ENCODE measurements around the gene LCA5L. TPM values are rescaled to one million over a fixed set of nuclear protein-coding genes. Genes with fewer than 3 reads are reported as not detected.

Gene LCA5L
- total RNA-seq, 2 experiments from 2014 or later, result 0.35 to 1.8 TPM

DNA sequence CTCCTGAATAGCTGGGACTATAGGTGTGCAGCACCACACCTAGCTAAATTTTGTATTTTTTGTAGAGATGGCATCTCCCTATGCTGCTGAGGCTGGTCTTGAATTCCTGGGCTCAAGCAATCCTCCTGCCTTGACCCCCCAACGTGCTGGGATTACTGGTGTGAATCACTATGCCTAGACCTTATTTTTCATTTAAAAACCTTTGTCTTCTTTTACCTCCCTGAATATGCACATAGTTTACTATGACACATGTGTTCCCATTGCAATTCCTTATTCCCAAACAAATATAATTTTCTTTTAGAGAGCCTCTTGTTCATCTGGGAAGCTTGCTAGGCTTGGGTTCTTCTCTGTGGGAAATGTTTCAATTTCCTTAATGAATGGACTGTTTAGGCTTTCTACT lies 23.0 kb upstream of the LCA5L start:
- Histone ChIP-seq H3K4me3 (ENCODE audit: low read depth, low read length, poor library complexity, severe bottlenecking) (no peak overlapping the region), H3K4me1 (ENCODE audit: insufficient read depth, low read length, poor library complexity, severe bottlenecking) (no peaks in the 10 kb centered on the region), H3K36me3 (ENCODE audit: insufficient read depth, low read length) (no peaks in the 10 kb centered on the region), H2AFZ (ENCODE audit: low read length) (no peak overlapping the region), H3K79me2 (ENCODE audit: insufficient read depth, low read depth, low read length) (no peaks in the 10 kb centered on the region), H3K9me2 (ENCODE audit: insufficient read depth, low read length) (no peaks in the 10 kb centered on the region), H4K20me1 (ENCODE audit: insufficient read depth, low read length) (no peaks in the 10 kb centered on the region), H3K9me3 (ENCODE audit: low read length) (no peaks in the 10 kb centered on the region), H3K4me2 (ENCODE audit: low read length) (no peak overlapping the region), H3K27ac (ENCODE audit: low read depth, low read length, poor library complexity, severe bottlenecking) (no peak overlapping the region)
- DNase-seq (ENCODE audit: low spot score), result no peak
- CTCF ChIA-PET (ENCODE audit: unreplicated experiment), result no interaction called here
- intact Hi-C loops (cut with micrococcal nuclease; ENCODE audit: unreplicated experiment), result no loop called here
- no peak for TF ChIP-seq EZH2phosphoT487 (IDR thresholded peaks at IDR 0.05; ENCODE audit: borderline replicate concordance, low read depth, low read length)
- TF ChIP-seq, protein P1, sequence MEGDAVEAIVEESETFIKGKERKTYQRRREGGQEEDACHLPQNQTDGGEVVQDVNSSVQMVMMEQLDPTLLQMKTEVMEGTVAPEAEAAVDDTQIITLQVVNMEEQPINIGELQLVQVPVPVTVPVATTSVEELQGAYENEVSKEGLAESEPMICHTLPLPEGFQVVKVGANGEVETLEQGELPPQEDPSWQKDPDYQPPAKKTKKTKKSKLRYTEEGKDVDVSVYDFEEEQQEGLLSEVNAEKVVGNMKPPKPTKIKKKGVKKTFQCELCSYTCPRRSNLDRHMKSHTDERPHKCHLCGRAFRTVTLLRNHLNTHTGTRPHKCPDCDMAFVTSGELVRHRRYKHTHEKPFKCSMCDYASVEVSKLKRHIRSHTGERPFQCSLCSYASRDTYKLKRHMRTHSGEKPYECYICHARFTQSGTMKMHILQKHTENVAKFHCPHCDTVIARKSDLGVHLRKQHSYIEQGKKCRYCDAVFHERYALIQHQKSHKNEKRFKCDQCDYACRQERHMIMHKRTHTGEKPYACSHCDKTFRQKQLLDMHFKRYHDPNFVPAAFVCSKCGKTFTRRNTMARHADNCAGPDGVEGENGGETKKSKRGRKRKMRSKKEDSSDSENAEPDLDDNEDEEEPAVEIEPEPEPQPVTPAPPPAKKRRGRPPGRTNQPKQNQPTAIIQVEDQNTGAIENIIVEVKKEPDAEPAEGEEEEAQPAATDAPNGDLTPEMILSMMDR (conservative IDR thresholded peaks at IDR 0.05; ENCODE audit: low read length), result no peak
- POLR2A ChIA-PET, result interaction anchor here (0.7 to 1.1 kb wide), 3 partner anchors 7 to 94 kb away, joined by 3 to 4 read pairs (median 3); no protein-coding TSS in a partner anchor
- BruUV-seq (replicated peaks), result no TSS peak

DNA sequence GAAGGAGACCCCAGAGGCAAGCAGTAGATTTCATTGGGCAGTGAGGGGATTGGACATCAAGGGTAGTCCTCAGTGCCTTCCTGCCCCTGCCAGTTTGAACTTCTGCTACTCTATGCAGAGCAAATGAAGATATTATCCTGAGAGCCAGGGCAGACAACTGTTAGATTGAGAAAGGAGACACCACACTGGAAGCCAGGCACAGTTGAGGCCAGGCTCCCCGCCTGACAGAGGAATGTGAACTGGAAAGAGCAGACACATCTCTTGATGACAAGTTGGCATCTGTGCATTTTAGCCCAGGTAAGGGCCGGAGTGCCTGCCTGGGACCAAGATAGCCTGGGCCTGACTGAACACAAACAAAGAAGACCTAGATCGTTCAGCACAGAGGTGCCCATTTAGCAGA lies 22.2 kb upstream of the LCA5L start:
- no TSS peak for BruUV-seq (replicated peaks)
- no peak for DNase-seq (ENCODE audit: low spot score)
- H3K4me1 ChIP-seq (ENCODE audit: insufficient read depth, low read length, poor library complexity, severe bottlenecking), result no peaks in the 10 kb centered on the region
- no peak overlapping the region for H3K27ac ChIP-seq (ENCODE audit: low read depth, low read length, poor library complexity, severe bottlenecking)
- ChIA-PET CTCF (ENCODE audit: unreplicated experiment) (no interaction called here), POLR2A (interaction anchor here (0.6 kb wide), 1 partner anchor 21 kb away, joined by 4 read pairs; no protein-coding TSS in a partner anchor)
- no peak overlapping the region for H2AFZ ChIP-seq (ENCODE audit: low read length)
- no peaks in the 10 kb centered on the region for H3K9me3 ChIP-seq (ENCODE audit: low read length)
- intact Hi-C loops (cut with micrococcal nuclease; ENCODE audit: unreplicated experiment), result no loop called here
- H3K4me3 ChIP-seq (ENCODE audit: low read depth, low read length, poor library complexity, severe bottlenecking), result no peak overlapping the region
- H3K36me3 ChIP-seq (ENCODE audit: insufficient read depth, low read length), result no peaks in the 10 kb centered on the region
- H4K20me1 ChIP-seq (ENCODE audit: insufficient read depth, low read length), result no peaks in the 10 kb centered on the region
- no peaks in the 10 kb centered on the region for H3K9me2 ChIP-seq (ENCODE audit: insufficient read depth, low read length)
- no peaks in the 10 kb centered on the region for H3K79me2 ChIP-seq (ENCODE audit: insufficient read depth, low read depth, low read length)
- H3K4me2 ChIP-seq (ENCODE audit: low read length), result no peak overlapping the region
- TF ChIP-seq, protein P1 (conservative IDR thresholded peaks at IDR 0.05; ENCODE audit: low read length), result no peak
- TF ChIP-seq EZH2phosphoT487 (IDR thresholded peaks at IDR 0.05; ENCODE audit: borderline replicate concordance, low read depth, low read length), result no peak

DNA sequence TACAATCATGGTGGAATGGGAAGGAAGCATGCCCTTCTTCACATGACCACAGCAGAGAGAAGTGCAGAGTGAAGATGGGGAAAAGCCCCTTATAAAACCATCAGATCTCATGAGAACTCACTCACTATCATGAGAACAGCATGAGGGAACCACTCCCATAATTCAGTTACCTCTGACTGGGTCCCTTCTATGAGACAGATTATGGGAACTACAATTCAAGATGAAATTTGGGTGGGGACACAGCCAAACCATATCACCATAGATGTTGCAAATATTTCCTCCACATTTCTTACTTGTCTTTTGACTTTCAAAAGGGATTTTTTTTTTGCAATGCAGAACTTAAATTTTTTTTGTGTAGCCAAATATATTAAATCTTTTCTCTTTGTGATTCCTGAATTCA lies 21.0 kb upstream of the LCA5L start:
- ChIA-PET CTCF (ENCODE audit: unreplicated experiment) (no interaction called here), POLR2A (interaction anchor here (0.7 kb wide), 1 partner anchor 1175 kb away, joined by 3 read pairs; no protein-coding TSS in a partner anchor)
- Histone ChIP-seq H3K27ac (ENCODE audit: low read depth, low read length, poor library complexity, severe bottlenecking) (no peak overlapping the region), H3K4me2 (ENCODE audit: low read length) (no peak overlapping the region), H3K4me3 (ENCODE audit: low read depth, low read length, poor library complexity, severe bottlenecking) (no peak overlapping the region), H3K9me3 (ENCODE audit: low read length) (no peaks in the 10 kb centered on the region), H3K36me3 (ENCODE audit: insufficient read depth, low read length) (no peaks in the 10 kb centered on the region), H4K20me1 (ENCODE audit: insufficient read depth, low read length) (no peaks in the 10 kb centered on the region), H2AFZ (ENCODE audit: low read length) (no peak overlapping the region), H3K4me1 (ENCODE audit: insufficient read depth, low read length, poor library complexity, severe bottlenecking) (peaks cover 8% of the 10 kb centered on the region), H3K9me2 (ENCODE audit: insufficient read depth, low read length) (no peaks in the 10 kb centered on the region), H3K79me2 (ENCODE audit: insufficient read depth, low read depth, low read length) (no peaks in the 10 kb centered on the region)
- DNase-seq (ENCODE audit: low spot score), result no peak
- intact Hi-C loops (cut with micrococcal nuclease; ENCODE audit: unreplicated experiment), result no loop called here
- no peak for TF ChIP-seq EZH2phosphoT487 (IDR thresholded peaks at IDR 0.05; ENCODE audit: borderline replicate concordance, low read depth, low read length)
- TF ChIP-seq, protein P1 (conservative IDR thresholded peaks at IDR 0.05; ENCODE audit: low read length), result no peak
- BruUV-seq (replicated peaks), result no TSS peak

Measured in OCI-LY7 (cell line).